Pancreas (tissue), 10 donors: ENCODE data around the gene ITGA8. TPM values are rescaled to one million over a fixed set of nuclear protein-coding genes. Genes with fewer than 3 reads are reported as not detected.

Source experiments
- ATAC-seq, 4 donors: fragments of 200-7000 bp; cut with Tn5 transposase; one replicate each; pipeline versions ENCODE4 v1.8.0 to v1.9.1; 2020; ENCODE audit warnings: mild to moderate bottlenecking in 4 of 4, moderate library complexity in 4 of 4
- DNase-seq, 6 donors: peaks; one replicate each; pipeline ENCODE4 v3.0.0-alpha.2; 2020
- FAIRE-seq: peaks from 2 replicates; lab custom pipeline; 2012; peaks lifted over from hg19 to GRCh38; lab: Jason Lieb, UNC
- H3K27ac ChIP-seq, 4 donors: fragments of 200-600 bp; sonication (generic); 1 replicate in 3 of 4; 2 replicates in 1 of 4; pipeline versions ENCODE4 v1.5.0 to v1.8.0; 2020
- H3K27me3 ChIP-seq, 4 donors: fragments of 200-600 bp; one replicate each; pipeline ENCODE4 v1.8.0; 2021
- H3K36me3 ChIP-seq, 3 donors: fragments of 200-600 bp; sonication (generic) in 1 of 3; one replicate each; pipeline versions ENCODE4 v1.5.0 to v1.8.0; 2020 to 2021
- H3K4me1 ChIP-seq, 3 donors: fragments of 200-600 bp; one replicate each; pipeline ENCODE4 v1.8.0; 2021
- H3K4me3 ChIP-seq, 4 donors: fragments of 200-600 bp; sonication (generic) in 2 of 4; one replicate each; pipeline versions ENCODE4 v1.5.0 to v1.8.0; 2020 to 2021
- H3K9me3 ChIP-seq, 4 donors: fragments of 200-600 bp; one replicate each; pipeline ENCODE4 v1.8.0; 2021
- CTCF ChIP-seq, 4 donors: fragments of 200-600 bp; sonication (generic) in 3 of 4; IDR thresholded peaks; one replicate each; pipeline versions ENCODE4 v1.5.0 to v1.8.0; 2021; ENCODE audit warnings: antibody characterized with exemption in 4 of 4
- WGBS, 2 donors: extraction: QIAGEN DNeasy Blood & Tissue Kit; methylation state at CpG; one replicate each; pipeline ENCODE4 v1.1.7; 2013; 5-methylcytosine and 5-hydroxymethylcytosine counted together
- intact Hi-C, 3 donors: fragments of 100-400 bp; cut with DNase I; formaldehyde crosslinking; loops; one replicate each; pipeline versions ENCODE4 v1.11.1 to v1.14.2; 2022
- polyA plus RNA-seq, 2 donors: library from polyadenylated mRNA; stranded (reverse); fragments of 200-250 nt; gene quantifications; one replicate each; pipeline ENCODE4 v1.2.3, GENCODE V29; 2013
- total RNA-seq, 6 donors: library from RNA; stranded (reverse); fragmentation: NEBNext Ultra II Directional in 4 of 6; extraction: Animal tissue kit (Norgen Biotek cat#: 25700) in 4 of 6; gene quantifications; one replicate each; pipeline versions ENCODE4 v1.2.1 to v1.2.4, GENCODE V29; 2021 to 2023
- donor health status: healthy with polysubstance abuse.
- donor health status: DM: no; HTN: no; CAD: no; lungs with moderate emphysema.
- donor health status: DM: no; HTN: no; CAD: no.
- donor health status: control.
- donor health status: control.
- donor health status: Bipolar disorder and iron deficiency.
- donor health status: DM: yes; HTN: yes; CAD: no.
- donor health status: DM: no; HTN: no; CAD: no.
- donor health status: DM: no; HTN: no; CAD: no.
- donor health status: DM: yes; HTN: yes; CAD: no.

Gene ITGA8
- total and polyA plus RNA-seq, 8 donors: 0.12 to 1.1 (median 0.52) TPM

GRCh38 chr10:15550950-15551349 is 168.8 kb downstream of the ITGA8 start:
- H3K4me3 ChIP-seq: no peak overlapping the region
- FAIRE-seq (no peak), DNase-seq (no peak), ATAC-seq (no peak)
- no peaks in the 10 kb centered on the region for H3K9me3 ChIP-seq
- WGBS, 2 donors: 42 to 66% methylated on average over 3 of the region's 3 CpGs
- H3K36me3 ChIP-seq: no peaks in the 10 kb centered on the region
- no peaks in the 10 kb centered on the region for H3K4me1 ChIP-seq
- no peak overlapping the region for H3K27ac ChIP-seq
- no peak for TF ChIP-seq CTCF (IDR thresholded peaks at IDR 0.05)
- H3K27me3 ChIP-seq: no peaks in the 10 kb centered on the region
- intact Hi-C loops: no loop called here

GRCh38 chr10:15548331-15548730 is 171.4 kb downstream of the ITGA8 start:
- TF ChIP-seq CTCF (IDR thresholded peaks at IDR 0.05): no peak
- DNase-seq (no peak), FAIRE-seq (no peak), ATAC-seq (no peak)
- no peak overlapping the region for H3K4me3 ChIP-seq
- intact Hi-C loops: no loop called here
- H3K9me3 ChIP-seq: no peaks in the 10 kb centered on the region
- no peaks in the 10 kb centered on the region for H3K27me3 ChIP-seq
- 13 to 16% methylated on average over 8 of the region's 8 CpGs for WGBS, 2 donors
- no peaks in the 10 kb centered on the region for H3K36me3 ChIP-seq
- H3K4me1 ChIP-seq: no peaks in the 10 kb centered on the region
- no peak overlapping the region for H3K27ac ChIP-seq

- H3K27ac ChIP-seq: no peak overlapping the region
- no peak for TF ChIP-seq CTCF (IDR thresholded peaks at IDR 0.05)
- no peaks in the 10 kb centered on the region for H3K4me1 ChIP-seq
- no peak overlapping the region for H3K4me3 ChIP-seq
- DNase-seq: no peak
- WGBS, 2 donors: 56 to 75% methylated on average over 5 of the region's 5 CpGs
- FAIRE-seq: no peak
- H3K27me3 ChIP-seq: no peaks in the 10 kb centered on the region
- H3K9me3 ChIP-seq: no peaks in the 10 kb centered on the region
- H3K36me3 ChIP-seq: no peaks in the 10 kb centered on the region
- intact Hi-C loops: no loop called here
- ATAC-seq: no peak
Measured at GRCh38 chr10:15546606-15547005, 173.1 kb downstream of the ITGA8 start.

- intact Hi-C loops: no loop called here
- no peak for TF ChIP-seq CTCF (IDR thresholded peaks at IDR 0.05)
- DNase-seq (no peak), FAIRE-seq (no peak), ATAC-seq (no peak)
- H3K9me3 ChIP-seq: no peaks in the 10 kb centered on the region
- H3K4me3 ChIP-seq: no peak overlapping the region
- H3K36me3 ChIP-seq: no peaks in the 10 kb centered on the region
- no peak overlapping the region for H3K27ac ChIP-seq
- H3K4me1 ChIP-seq: no peaks in the 10 kb centered on the region
- H3K27me3 ChIP-seq: no peaks in the 10 kb centered on the region
- 75 to 79% methylated on average over 4 of the region's 4 CpGs for WGBS, 2 donors
Measured at GRCh38 chr10:15545884-15546283, 173.8 kb downstream of the ITGA8 start.

- no peak overlapping the region for H3K4me3 ChIP-seq
- TF ChIP-seq CTCF (IDR thresholded peaks at IDR 0.05): no peak
- H3K27me3 ChIP-seq: no peaks in the 10 kb centered on the region
- ATAC-seq: no peak
- H3K9me3 ChIP-seq: no peaks in the 10 kb centered on the region
- WGBS, 2 donors: 74 to 78% methylated on average over 2 of the region's 2 CpGs
- no peak overlapping the region for H3K27ac ChIP-seq
- intact Hi-C loops: no loop called here
- no peaks in the 10 kb centered on the region for H3K36me3 ChIP-seq
- DNase-seq: no peak
- no peak for FAIRE-seq
- no peaks in the 10 kb centered on the region for H3K4me1 ChIP-seq
Measured at GRCh38 chr10:15545266-15545665, 174.5 kb downstream of the ITGA8 start.
